GM19035 (cell line): ENCODE data around the gene ADD2.

Experiments used
- ATAC-seq: cut with Tn5 transposase; IDR thresholded peaks from one replicate; pipeline ENCODE4 v1.9.1; 2021; ENCODE audit not compliant: unreplicated experiment

ADD2 gene

GRCh38 chr2:70607121-70607561, 160.9 kb downstream of the ADD2 start:
- ATAC-seq: no peak
